AG09319 (cell line): ENCODE data around the gene NRP2.

Experiments used
- DNase-seq: peaks from one replicate; pipeline ENCODE4 v3.0.0-alpha.2; 2010; ENCODE audit warnings: low read depth; ENCODE audit errors: extremely low read depth
- TF ChIP-seq, protein P1 (sequence below): IDR thresholded peaks from 2 replicates; pipeline ENCODE4 v1.5.1; 2011; ENCODE audit warnings: low read depth, mild to moderate bottlenecking, inconsistent platforms, low read length, moderate library complexity

The NRP2 gene

DNA sequence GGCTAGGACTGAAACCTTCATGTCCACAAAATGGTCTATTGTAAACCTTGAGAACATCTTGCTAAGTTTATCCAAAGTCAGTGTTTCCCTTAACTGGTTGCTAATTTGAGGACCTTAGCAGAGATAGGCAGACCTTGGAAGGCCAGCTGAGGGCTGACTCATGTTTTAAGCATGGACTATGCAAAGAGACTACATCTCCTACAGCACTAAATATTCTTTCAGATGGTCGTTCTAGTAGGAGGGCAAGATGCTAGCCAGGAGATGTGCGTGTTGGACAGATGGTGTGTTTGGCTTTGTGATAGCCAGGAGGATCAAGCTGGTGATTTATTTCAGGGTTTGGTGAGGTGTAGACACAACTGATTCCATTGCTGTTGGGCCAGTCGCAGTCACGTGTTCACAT is 75.8 kb downstream of the NRP2 start:
- peak; percentile 34 for DNase-seq
- TF ChIP-seq, protein P1, sequence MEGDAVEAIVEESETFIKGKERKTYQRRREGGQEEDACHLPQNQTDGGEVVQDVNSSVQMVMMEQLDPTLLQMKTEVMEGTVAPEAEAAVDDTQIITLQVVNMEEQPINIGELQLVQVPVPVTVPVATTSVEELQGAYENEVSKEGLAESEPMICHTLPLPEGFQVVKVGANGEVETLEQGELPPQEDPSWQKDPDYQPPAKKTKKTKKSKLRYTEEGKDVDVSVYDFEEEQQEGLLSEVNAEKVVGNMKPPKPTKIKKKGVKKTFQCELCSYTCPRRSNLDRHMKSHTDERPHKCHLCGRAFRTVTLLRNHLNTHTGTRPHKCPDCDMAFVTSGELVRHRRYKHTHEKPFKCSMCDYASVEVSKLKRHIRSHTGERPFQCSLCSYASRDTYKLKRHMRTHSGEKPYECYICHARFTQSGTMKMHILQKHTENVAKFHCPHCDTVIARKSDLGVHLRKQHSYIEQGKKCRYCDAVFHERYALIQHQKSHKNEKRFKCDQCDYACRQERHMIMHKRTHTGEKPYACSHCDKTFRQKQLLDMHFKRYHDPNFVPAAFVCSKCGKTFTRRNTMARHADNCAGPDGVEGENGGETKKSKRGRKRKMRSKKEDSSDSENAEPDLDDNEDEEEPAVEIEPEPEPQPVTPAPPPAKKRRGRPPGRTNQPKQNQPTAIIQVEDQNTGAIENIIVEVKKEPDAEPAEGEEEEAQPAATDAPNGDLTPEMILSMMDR = no peak

DNA sequence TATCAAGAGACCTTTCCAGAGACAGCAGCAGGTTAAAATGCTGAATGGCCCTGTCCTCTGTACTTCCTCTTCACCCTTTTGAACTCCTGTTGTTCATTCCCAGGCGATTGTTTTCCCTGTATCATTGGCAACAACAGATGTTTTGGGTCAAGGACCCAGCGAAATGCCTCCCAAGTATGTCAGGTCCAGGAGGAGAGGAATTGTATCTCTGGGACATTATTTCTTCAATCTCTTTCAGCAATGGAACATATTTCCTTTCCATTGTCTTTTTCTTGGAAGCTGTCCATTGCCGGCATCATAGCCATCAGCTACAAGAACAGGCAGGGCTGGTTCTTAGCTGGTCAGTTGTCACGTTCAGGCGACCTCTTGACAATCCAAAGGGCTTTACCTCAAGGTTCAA is 76.2 kb downstream of the NRP2 start:
- DNase-seq = no peak
- TF ChIP-seq, protein P1 = no peak

DNA sequence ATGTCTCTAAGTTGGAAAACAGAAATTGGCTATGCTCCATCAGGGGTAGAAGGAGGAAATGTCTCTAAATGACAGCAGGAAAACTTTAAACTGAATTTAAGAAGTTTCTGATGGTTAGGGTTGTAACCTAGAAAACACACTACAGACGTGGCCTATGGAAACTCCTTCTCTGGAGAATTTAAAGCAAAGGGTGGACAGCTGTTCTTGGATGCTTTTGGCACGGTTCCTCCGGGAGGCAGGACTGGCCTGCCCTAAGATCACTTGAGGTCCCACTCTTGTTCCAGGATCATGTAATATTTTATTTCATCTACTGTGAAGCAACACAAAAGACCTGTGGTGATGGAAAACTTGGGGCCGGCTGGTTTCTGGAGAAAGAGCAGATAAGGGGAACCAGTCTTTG is 77.0 kb downstream of the NRP2 start:
- DNase-seq = no peak
- TF ChIP-seq, protein P1 = no peak

DNA sequence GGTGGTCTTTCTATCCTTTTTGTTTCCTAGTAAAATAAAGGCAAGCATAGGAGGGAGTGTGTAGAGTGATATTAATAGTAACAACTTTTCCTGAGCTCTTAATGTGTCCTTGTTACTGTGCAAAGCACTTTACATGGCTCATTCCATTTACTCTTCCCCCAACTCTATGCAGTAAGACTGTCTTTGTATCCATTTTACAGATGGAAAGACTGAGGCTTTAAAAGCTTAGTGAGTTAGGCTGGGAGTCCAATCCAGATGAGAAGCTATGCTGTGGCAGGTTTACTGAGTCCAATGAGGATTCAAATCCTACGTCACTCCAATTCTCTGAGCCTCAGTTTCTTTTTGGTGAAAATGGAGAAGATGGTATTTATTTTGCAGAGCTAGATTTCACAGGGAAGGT is 77.4 kb downstream of the NRP2 start:
- TF ChIP-seq, protein P1 = no peak
- no peak for DNase-seq

DNA sequence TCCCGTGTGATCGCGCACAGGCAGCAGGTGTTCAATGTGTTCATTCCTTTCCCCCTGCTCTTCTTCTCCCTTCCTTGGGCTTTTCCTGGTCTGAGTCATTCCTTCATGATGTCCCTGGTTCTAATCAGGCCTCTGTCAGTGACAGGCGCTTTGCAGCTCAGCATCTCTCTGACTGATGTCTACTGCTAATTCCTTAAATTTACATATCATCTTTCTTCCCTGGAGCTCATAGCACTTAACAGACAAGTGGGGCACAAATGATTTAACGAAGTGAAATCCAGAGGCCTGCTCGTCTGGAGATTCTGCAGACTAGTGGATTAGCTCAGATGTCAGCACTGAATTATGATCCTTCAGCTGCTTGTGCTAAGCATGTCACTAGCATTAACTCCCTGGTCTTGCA is 77.9 kb downstream of the NRP2 start:
- TF ChIP-seq, protein P1 = no peak

DNA sequence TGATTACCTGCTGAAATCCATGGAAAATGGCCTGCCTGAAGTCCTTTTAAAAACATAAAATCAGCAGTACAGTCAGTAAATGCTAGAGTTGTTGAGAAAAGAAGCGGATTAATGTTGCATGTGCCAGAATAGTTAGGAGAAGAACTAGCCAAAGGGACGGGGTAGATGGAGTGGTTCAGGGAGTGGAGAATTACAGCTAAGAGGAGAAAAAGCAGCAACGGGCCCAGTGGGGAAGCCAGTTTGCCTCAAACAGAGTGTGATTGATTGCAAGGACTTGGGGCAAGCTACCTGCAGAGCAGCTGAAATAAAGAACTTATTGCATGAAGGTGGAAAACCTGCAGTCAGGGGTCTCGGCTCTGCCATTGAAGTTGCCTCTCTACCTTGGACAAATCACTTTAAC is 79.1 kb downstream of the NRP2 start:
- no peak for DNase-seq
- TF ChIP-seq, protein P1 = no peak

More for the DNA sequence above, 77.9 kb downstream of the NRP2 start:
- DNase-seq = no peak

DNA sequence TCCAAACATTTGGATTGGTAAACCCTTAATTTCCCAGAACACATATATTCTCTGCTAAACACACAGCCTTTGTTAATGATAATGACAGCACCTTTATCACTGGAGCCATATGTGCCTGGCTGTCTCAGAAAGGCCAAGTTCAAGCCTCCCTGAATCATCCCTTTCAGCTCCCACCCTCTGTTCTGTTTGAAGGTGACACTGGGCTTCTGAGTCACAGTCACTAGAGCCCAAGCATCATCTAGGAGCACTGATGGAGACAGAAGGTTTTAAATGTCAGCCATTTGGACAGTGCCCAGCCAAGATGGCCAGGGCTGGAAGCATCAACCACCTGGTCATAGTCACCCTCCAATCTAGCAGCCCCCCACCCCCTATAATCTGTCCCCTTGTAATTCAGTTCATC is 80.6 kb downstream of the NRP2 start:
- TF ChIP-seq, protein P1 = no peak
- no peak for DNase-seq
